ENCODE data around the gene DBX2.

Gene DBX2

GRCh38 chr12:45077251-45077650 is 26.4 kb upstream of the DBX2 start:
- POLR2A ChIA-PET (ENCODE audit: low non-redundant PET): no interaction called here
- TF ChIP-seq CTCF (conservative IDR thresholded peaks at IDR 0.05; ENCODE audit: low read depth): no peak
- no peak for DNase-seq (ENCODE audit: low spot score)
- no peak overlapping the region for H3K27ac ChIP-seq
- CTCF ChIA-PET: no interaction called here

- H3K27ac ChIP-seq: no peak overlapping the region
- DNase-seq (ENCODE audit: low spot score): no peak
- no peak for TF ChIP-seq CTCF (conservative IDR thresholded peaks at IDR 0.05; ENCODE audit: low read depth)
- POLR2A ChIA-PET (ENCODE audit: low non-redundant PET): no interaction called here
- CTCF ChIA-PET: no interaction called here
Observed at GRCh38 chr12:45076417-45077026, 25.6 kb upstream of the DBX2 start.

- no peak overlapping the region for H3K27ac ChIP-seq
- ChIA-PET POLR2A (ENCODE audit: low non-redundant PET) (no interaction called here), CTCF (no interaction called here)
- no peak for TF ChIP-seq CTCF (conservative IDR thresholded peaks at IDR 0.05; ENCODE audit: low read depth)
- no peak for DNase-seq (ENCODE audit: low spot score)
Observed at GRCh38 chr12:45075587-45076282, 24.8 kb upstream of the DBX2 start.

- CTCF ChIA-PET: no interaction called here
- TF ChIP-seq CTCF (conservative IDR thresholded peaks at IDR 0.05; ENCODE audit: low read depth): no peak
- POLR2A ChIA-PET (ENCODE audit: low non-redundant PET): no interaction called here
- no peak for DNase-seq (ENCODE audit: low spot score)
- H3K27ac ChIP-seq: no peak overlapping the region
Observed at GRCh38 chr12:45065125-45065626, 14.3 kb upstream of the DBX2 start.

- DNase-seq (ENCODE audit: low spot score): no peak
- TF ChIP-seq CTCF (conservative IDR thresholded peaks at IDR 0.05; ENCODE audit: low read depth): no peak
- ChIA-PET CTCF (no interaction called here), POLR2A (ENCODE audit: low non-redundant PET) (no interaction called here)
- no peak overlapping the region for H3K27ac ChIP-seq
Observed at GRCh38 chr12:45060976-45061375, 10.1 kb upstream of the DBX2 start.

GRCh38 chr12:45051572-45052125 is 750 bp upstream of the DBX2 start:
- no peak overlapping the region for H3K27ac ChIP-seq
- no peak for DNase-seq (ENCODE audit: low spot score)
- POLR2A ChIA-PET (ENCODE audit: low non-redundant PET): no interaction called here
- CTCF ChIA-PET: no interaction called here
- TF ChIP-seq CTCF (conservative IDR thresholded peaks at IDR 0.05; ENCODE audit: low read depth): no peak
